Thyroid gland (tissue), 4 donors: ENCODE results near the gene GLT1D1.

ENCODE experiments used
- CTCF ChIP-seq, 6 experiments: fragments of 200-600 bp in 3 of 6; fragments of 450-650 bp in 3 of 6; sonication (generic) in 3 of 6; IDR thresholded peaks; one replicate each; pipeline ENCODE4 v1.5.1; 2016 to 2019; ENCODE audit warnings: antibody characterized with exemption in 6 of 6, mild to moderate bottlenecking in 2 of 6, inconsistent platforms in 1 of 6, moderate library complexity in 1 of 6
- POLR2A ChIP-seq, 2 donors: fragments of 450-650 bp; IDR thresholded peaks; one replicate each; pipeline ENCODE4 v1.6.1; 2017; ENCODE audit warnings: antibody characterized with exemption in 2 of 2, mild to moderate bottlenecking in 2 of 2, moderate library complexity in 1 of 2

- TF ChIP-seq CTCF (IDR thresholded peaks at IDR 0.05) (no peak), POLR2A (IDR thresholded peaks at IDR 0.05) (no peak)
Observed at GRCh38 chr12:128817111-128818015, 35.9 kb upstream of the GLT1D1 start.
